Aorta (tissue), 5 donors: ENCODE measurements around the gene IL22. TPM values are rescaled to one million over a fixed set of nuclear protein-coding genes. Genes with fewer than 3 reads are reported as not detected.

Source experiments
- ATAC-seq: fragments of 200-7000 bp; cut with Tn5 transposase; one replicate; pipeline ENCODE4 v1.9.1; 2022; ENCODE audit warnings: moderate library complexity; ENCODE audit not compliant: low FRiP score
- DNase-seq, 2 donors: peaks; one replicate each; pipeline ENCODE4 v3.0.0-alpha.2; 2020
- H3K27ac ChIP-seq, 2 donors: one replicate each; pipeline ENCODE4 v1.5.1; 2013; ENCODE audit warnings: low read length in 2 of 2, mild to moderate bottlenecking in 2 of 2, moderate library complexity in 2 of 2, control low read depth in 1 of 2, inconsistent platforms in 1 of 2, low read depth in 1 of 2
- H3K27me3 ChIP-seq, 2 donors: one replicate each; pipeline ENCODE4 v1.6.1; 2013; ENCODE audit warnings: control low read depth in 1 of 2, low read length in 1 of 2, mild to moderate bottlenecking in 1 of 2, moderate library complexity in 1 of 2; ENCODE audit not compliant: insufficient read depth in 2 of 2, control insufficient read depth in 1 of 2
- H3K36me3 ChIP-seq, 2 donors: one replicate each; pipeline ENCODE4 v1.6.1; 2013; ENCODE audit warnings: control low read depth in 1 of 2, low read length in 1 of 2, mild to moderate bottlenecking in 1 of 2; ENCODE audit not compliant: insufficient read depth in 2 of 2, control insufficient read depth in 1 of 2
- H3K4me1 ChIP-seq, 2 donors: one replicate each; pipeline ENCODE4 v1.6.1; 2013; ENCODE audit warnings: low read length in 2 of 2, control low read depth in 1 of 2, mild to moderate bottlenecking in 1 of 2, moderate library complexity in 1 of 2; ENCODE audit not compliant: insufficient read depth in 2 of 2, control insufficient read depth in 1 of 2
- H3K4me3 ChIP-seq, 2 donors: one replicate each; pipeline ENCODE4 v1.5.1; 2013; ENCODE audit warnings: low read length in 2 of 2, control low read depth in 1 of 2, mild to moderate bottlenecking in 1 of 2
- H3K9me3 ChIP-seq: one replicate; pipeline ENCODE4 v1.6.1; 2013; ENCODE audit warnings: mild to moderate bottlenecking, low read length; ENCODE audit not compliant: control insufficient read depth
- WGBS, 2 donors: extraction: QIAGEN DNeasy Blood & Tissue Kit; methylation state at CpG; one replicate each; pipeline ENCODE4 v1.1.7; 2013; 5-methylcytosine and 5-hydroxymethylcytosine counted together
- intact Hi-C, 2 donors: fragments of 100-400 bp; cut with DNase I; formaldehyde crosslinking; loops; one replicate each; pipeline versions ENCODE4 v1.14.2 to v1.15.0; 2022
- polyA plus RNA-seq, 2 donors: library from polyadenylated mRNA; stranded (reverse); fragments of 200-250 nt; gene quantifications; one replicate each; pipeline ENCODE4 v1.2.3, GENCODE V29; 2013
- total RNA-seq, 2 donors: library from RNA; stranded (reverse); fragmentation: NEBNext Ultra II Directional; extraction: Animal tissue kit (Norgen Biotek cat#: 25700); gene quantifications; one replicate each; pipeline ENCODE4 v1.2.1, GENCODE V29; 2021
- donor health status: healthy with polysubstance abuse.
- donor health status: Bipolar disorder and iron deficiency.
- donor health status: DM: no; HTN: no; CAD: no.
- donor health status: DM: no; HTN: no; CAD: no.
- donor health status: DM: yes; HTN: yes; CAD: no.

IL22 gene
- total and polyA plus RNA-seq, 4 donors, result not detected

- DNase-seq (no peak), ATAC-seq (no peak)
- 57 to 71% methylated on average over 2 of the region's 2 CpGs for WGBS, 2 donors
- Histone ChIP-seq H3K4me1 (peaks cover 0 to 3% of the 10 kb centered on the region in 2 donors), H3K27me3 (no peaks in the 10 kb centered on the region), H3K36me3 (no peaks in the 10 kb centered on the region), H3K4me3 (peak overlapping the region in 1 of 2 donors; percentile 32), H3K9me3 (no peaks in the 10 kb centered on the region), H3K27ac (peak overlapping the region in 1 of 2 donors; percentile 56)
- intact Hi-C loops, result no loop called here
Measured at GRCh38 chr12:68237078-68237477, 16.3 kb downstream of the IL22 start.

- Histone ChIP-seq H3K9me3 (no peaks in the 10 kb centered on the region), H3K4me3 (peak overlapping the region; percentile 0 to 32), H3K36me3 (no peaks in the 10 kb centered on the region), H3K27ac (peak overlapping the region in 1 of 2 donors; percentile 56), H3K4me1 (peaks cover 0 to 3% of the 10 kb centered on the region in 2 donors), H3K27me3 (no peaks in the 10 kb centered on the region)
- intact Hi-C loops, result no loop called here
- ATAC-seq (no peak), DNase-seq (no peak)
- 58 to 79% methylated on average over 8 of the region's 8 CpGs for WGBS, 2 donors
Measured at GRCh38 chr12:68236421-68237059, 16.9 kb downstream of the IL22 start.

GRCh38 chr12:68235576-68235975 is 17.8 kb downstream of the IL22 start:
- intact Hi-C loops, result no loop called here
- Histone ChIP-seq H3K36me3 (no peaks in the 10 kb centered on the region), H3K4me1 (peaks cover 0 to 3% of the 10 kb centered on the region in 2 donors), H3K9me3 (no peaks in the 10 kb centered on the region), H3K27ac (no peak overlapping the region), H3K4me3 (no peak overlapping the region), H3K27me3 (no peaks in the 10 kb centered on the region)
- no peak for ATAC-seq
- WGBS, 2 donors, result 85 to 97% methylated on average over 2 of the region's 2 CpGs
- no peak for DNase-seq

GRCh38 chr12:68234140-68234539 is 19.3 kb downstream of the IL22 start:
- 96 to 97% methylated on average over 2 of the region's 2 CpGs for WGBS, 2 donors
- intact Hi-C loops, result no loop called here
- no peak for ATAC-seq

DNA sequence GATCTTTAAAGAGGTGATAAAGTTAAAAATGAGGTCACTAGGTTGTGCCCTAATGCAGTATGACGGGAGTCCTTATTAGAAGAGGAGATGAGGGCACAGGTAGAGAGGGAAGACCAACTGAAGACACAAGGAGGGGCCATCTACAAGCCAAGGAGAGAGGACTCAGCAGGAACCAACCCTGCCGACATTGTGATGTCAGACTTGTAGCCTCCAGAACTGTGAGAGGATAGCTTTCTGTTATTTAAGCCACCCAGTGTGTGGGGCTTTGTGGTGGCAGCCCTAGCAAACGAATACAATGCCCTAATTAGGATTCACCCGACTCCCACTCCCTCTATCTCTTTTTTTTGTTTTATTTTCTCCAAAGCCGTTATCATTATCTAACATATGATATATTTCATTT is 19.9 kb downstream of the IL22 start:
- H3K4me3 ChIP-seq, result no peak overlapping the region
- no peaks in the 10 kb centered on the region for H3K9me3 ChIP-seq
- H3K27ac ChIP-seq, result no peak overlapping the region
- ATAC-seq (no peak), DNase-seq (no peak)
- no peaks in the 10 kb centered on the region for H3K36me3 ChIP-seq
- intact Hi-C loops, result no loop called here
- peaks cover 0 to 3% of the 10 kb centered on the region in 2 donors for H3K4me1 ChIP-seq
- no peaks in the 10 kb centered on the region for H3K27me3 ChIP-seq
- WGBS, 2 donors, result 88 to 93% methylated on average over 5 of the region's 5 CpGs

More at GRCh38 chr12:68234140-68234539, 19.3 kb downstream of the IL22 start:
- peaks cover 0 to 3% of the 10 kb centered on the region in 2 donors for H3K4me1 ChIP-seq
- H3K27ac ChIP-seq, result no peak overlapping the region
- no peak for DNase-seq
- no peaks in the 10 kb centered on the region for H3K9me3 ChIP-seq
- H3K4me3 ChIP-seq, result no peak overlapping the region
- no peaks in the 10 kb centered on the region for H3K36me3 ChIP-seq
- no peaks in the 10 kb centered on the region for H3K27me3 ChIP-seq

DNA sequence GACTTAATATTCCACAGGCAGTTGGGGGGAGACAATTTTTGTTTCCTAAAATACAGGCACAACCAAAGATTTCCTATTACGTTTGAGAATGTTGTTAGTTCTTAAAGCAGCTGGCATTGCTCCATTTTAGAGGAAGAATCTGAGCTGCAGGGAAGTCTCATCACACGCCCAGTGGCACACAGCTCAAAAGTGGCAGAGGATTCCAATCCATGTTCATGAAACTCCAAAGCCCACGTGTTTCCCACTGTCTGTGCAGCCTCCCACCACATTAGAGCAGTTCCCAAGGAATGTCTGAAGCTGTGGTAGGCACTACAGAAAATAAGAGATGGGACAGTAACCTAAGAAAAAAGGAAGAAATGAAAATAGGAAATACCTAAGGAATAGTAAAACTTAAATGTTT is 21.7 kb downstream of the IL22 start:
- H3K4me1 ChIP-seq, result peaks cover 0 to 2% of the 10 kb centered on the region in 2 donors
- no peaks in the 10 kb centered on the region for H3K9me3 ChIP-seq
- no peaks in the 10 kb centered on the region for H3K36me3 ChIP-seq
- DNase-seq, result no peak
- ATAC-seq, result no peak
- no peaks in the 10 kb centered on the region for H3K27me3 ChIP-seq
- intact Hi-C loops, result no loop called here
- no peak overlapping the region for H3K27ac ChIP-seq
- 26 to 30% methylated on average over 3 of the region's 3 CpGs for WGBS, 2 donors
- H3K4me3 ChIP-seq, result no peak overlapping the region

DNA sequence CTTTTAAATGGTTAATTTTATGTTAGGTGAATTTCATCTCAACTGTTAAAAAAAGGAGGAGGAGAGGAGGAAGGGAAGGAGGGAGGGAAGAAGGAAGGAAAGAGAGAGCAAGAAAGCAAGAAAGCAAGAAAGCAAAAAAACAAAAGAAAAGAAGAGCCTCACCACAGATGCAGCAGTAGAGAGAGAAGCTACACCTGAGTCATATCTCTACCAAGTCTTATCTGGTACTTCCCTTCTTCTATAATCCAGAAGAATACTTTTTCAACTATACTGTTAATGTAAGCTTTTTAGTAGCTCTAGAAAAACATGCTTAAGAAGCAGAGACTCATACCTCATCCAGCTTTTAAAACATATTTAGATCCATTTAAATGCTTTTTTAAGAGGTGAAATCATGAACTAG is 22.2 kb downstream of the IL22 start:
- ATAC-seq, result no peak
- intact Hi-C loops, result no loop called here

DNA sequence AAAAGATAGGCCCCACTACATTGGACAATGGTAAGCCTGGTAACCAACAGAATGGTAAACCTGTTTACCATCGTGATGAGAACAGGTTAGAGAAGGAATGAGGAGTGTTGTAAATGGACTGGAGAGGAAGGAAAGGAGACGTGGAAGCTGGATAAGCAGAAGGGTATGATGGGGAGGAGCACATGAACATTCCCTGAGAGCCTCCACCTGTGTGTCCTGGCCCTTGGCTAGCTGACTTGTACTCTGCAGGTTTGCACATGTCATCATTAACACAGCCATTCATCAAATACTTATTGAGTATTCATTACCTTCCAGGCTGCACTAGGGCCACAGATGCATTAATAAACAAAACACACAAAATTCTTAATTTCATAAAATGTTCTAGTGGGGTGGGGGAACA is 23.4 kb downstream of the IL22 start:
- no peak for DNase-seq
- H3K9me3 ChIP-seq, result no peaks in the 10 kb centered on the region
- no peak overlapping the region for H3K4me3 ChIP-seq
- H3K4me1 ChIP-seq, result no peaks in the 10 kb centered on the region
- WGBS, 2 donors, result 82 to 85% methylated on average over 2 of the region's 2 CpGs
- no peaks in the 10 kb centered on the region for H3K36me3 ChIP-seq
- ATAC-seq, result no peak
- H3K27me3 ChIP-seq, result no peaks in the 10 kb centered on the region
- no peak overlapping the region for H3K27ac ChIP-seq
- intact Hi-C loops, result no loop called here

More for the DNA sequence above, 22.2 kb downstream of the IL22 start:
- Histone ChIP-seq H3K27ac (no peak overlapping the region), H3K27me3 (no peaks in the 10 kb centered on the region), H3K36me3 (no peaks in the 10 kb centered on the region), H3K4me1 (no peaks in the 10 kb centered on the region), H3K9me3 (no peaks in the 10 kb centered on the region), H3K4me3 (no peak overlapping the region)
- DNase-seq, result no peak

GRCh38 chr12:68227356-68227755 is 26.0 kb downstream of the IL22 start:
- intact Hi-C loops, result no loop called here
- no peaks in the 10 kb centered on the region for H3K27me3 ChIP-seq
- 64 to 83% methylated on average over 3 of the region's 3 CpGs for WGBS, 2 donors
- no peaks in the 10 kb centered on the region for H3K9me3 ChIP-seq
- H3K4me3 ChIP-seq, result no peak overlapping the region
- H3K4me1 ChIP-seq, result no peaks in the 10 kb centered on the region
- ATAC-seq (no peak), DNase-seq (no peak)
- H3K36me3 ChIP-seq, result no peaks in the 10 kb centered on the region
- no peak overlapping the region for H3K27ac ChIP-seq
